H1 (cell line): Measurements from ENCODE around the gene CCDC40. TPM values are rescaled to one million over a fixed set of nuclear protein-coding genes. Genes with fewer than 3 reads are reported as not detected.

Experiments
- CTCF ChIA-PET: fragments of 300-600 bp; sonication (Branson Sonifier 250); formaldehyde crosslinking; loops from one replicate; lab custom pipeline; 2021; ENCODE audit not compliant: partially characterized antibody; lab: Charles Lee
- POLR2A ChIA-PET: fragments of 300-600 bp; sonication (Branson Sonifier 250); formaldehyde crosslinking; loops from one replicate; lab custom pipeline; 2021; ENCODE audit warnings: inconsistent platforms; ENCODE audit not compliant: partially characterized antibody; lab: Charles Lee
- DNase-seq, 2 experiments: peaks; one replicate each; pipeline versions ENCODE4 v3.0.0 to v3.0.0-alpha.2; 2010 to 2022; ENCODE audit warnings: low spot score in 2 of 2, low read depth in 1 of 2, mixed read lengths in 1 of 2
- FAIRE-seq: peaks from 2 replicates; lab custom pipeline; 2011; peaks lifted over from hg19 to GRCh38; lab: Jason Lieb, UNC
- H2AFZ ChIP-seq: 2 replicates; pipeline ENCODE4 v1.8.1; 2012; ENCODE audit warnings: low read length, inconsistent platforms
- H2AK5ac ChIP-seq: 2 replicates; pipeline ENCODE4 v1.6.1; 2013; ENCODE audit warnings: low read depth, low read length
- H2BK120ac ChIP-seq: replicated peaks from 2 replicates; pipeline ENCODE3; 2013; ENCODE audit warnings: low read depth, low read length, inconsistent platforms
- H2BK12ac ChIP-seq: 2 replicates; pipeline ENCODE4 v1.6.1; 2013; ENCODE audit warnings: low read depth, low read length
- H2BK15ac ChIP-seq: 2 replicates; pipeline ENCODE4 v1.6.1; 2013; ENCODE audit warnings: low read length
- H2BK20ac ChIP-seq: 2 replicates; pipeline ENCODE4 v1.6.1; 2013; ENCODE audit warnings: low read length
- H2BK5ac ChIP-seq: 2 replicates; pipeline ENCODE4 v1.6.1; 2013; ENCODE audit warnings: low read depth, low read length
- H3K14ac ChIP-seq: 2 replicates; pipeline ENCODE4 v1.6.1; 2013; ENCODE audit warnings: inconsistent platforms; ENCODE audit not compliant: insufficient read length
- H3K18ac ChIP-seq: 2 replicates; pipeline ENCODE4 v1.6.1; 2013; ENCODE audit warnings: low read length; ENCODE audit errors: extremely low read depth
- H3K23ac ChIP-seq: 2 replicates; pipeline ENCODE4 v1.6.1; 2013; ENCODE audit warnings: inconsistent platforms; ENCODE audit not compliant: insufficient read length
- H3K23me2 ChIP-seq: 2 replicates; pipeline ENCODE4 v1.6.1; 2013; ENCODE audit warnings: low read depth, low read length
- H3K27ac ChIP-seq: 2 replicates; pipeline ENCODE4 v1.6.1; 2011; ENCODE audit warnings: low read depth, low read length, inconsistent platforms
- H3K27me3 ChIP-seq, 4 experiments: replicated peaks in 1 of 4; 1 replicate in 1 of 4; 2 replicates in 3 of 4; pipeline versions ENCODE4 v1.6.1 to v1.8.1; 2011 to 2013; ENCODE audit warnings: low read length in 3 of 4, mild to moderate bottlenecking in 3 of 4, inconsistent platforms in 2 of 4, mixed read lengths in 2 of 4, moderate library complexity in 1 of 4; ENCODE audit not compliant: control insufficient read depth in 3 of 4, insufficient read depth in 3 of 4; ENCODE audit errors: extremely low read depth in 1 of 4
- H3K36me3 ChIP-seq, 4 experiments: 2 replicates each; pipeline versions ENCODE4 v1.6.1 to v1.8.1; 2011 to 2013; ENCODE audit warnings: mild to moderate bottlenecking in 4 of 4, low read length in 3 of 4, moderate library complexity in 2 of 4, control low read depth in 1 of 4, inconsistent platforms in 1 of 4; ENCODE audit not compliant: insufficient read depth in 4 of 4, control insufficient read depth in 2 of 4
- H3K4ac ChIP-seq: replicated peaks from 2 replicates; pipeline ENCODE3; 2013; ENCODE audit warnings: low read length, low read depth, mixed read lengths, inconsistent platforms; ENCODE audit not compliant: insufficient read length
- H3K4me1 ChIP-seq, 4 experiments: replicated peaks in 1 of 4; 1 replicate in 1 of 4; 2 replicates in 3 of 4; pipeline versions ENCODE4 v1.6.1 to v1.8.1; 2011 to 2013; ENCODE audit warnings: low read length in 3 of 4, inconsistent platforms in 2 of 4, mixed read lengths in 1 of 4; ENCODE audit not compliant: insufficient read depth in 4 of 4, control insufficient read depth in 3 of 4
- H3K4me2 ChIP-seq, 2 experiments: 2 replicates each; pipeline versions ENCODE4 v1.6.1 to v1.8.1; 2011 to 2013; ENCODE audit warnings: low read depth in 2 of 2, low read length in 2 of 2, control low read depth in 1 of 2, inconsistent platforms in 1 of 2, mild to moderate bottlenecking in 1 of 2; ENCODE audit not compliant: insufficient read depth in 1 of 2
- H3K4me3 ChIP-seq, 4 experiments: fragments of 200-600, 300-600 bp in 1 of 4; sonication (generic), shearing (Covaris generic), sonication (Bioruptor Twin) in 1 of 4; 2 replicates each; pipeline versions ENCODE4 v1.5.1 to v1.8.1; 2011 to 2016; ENCODE audit warnings: low read length in 4 of 4, low read depth in 3 of 4, control low read depth in 2 of 4, inconsistent platforms in 2 of 4, mild to moderate bottlenecking in 2 of 4, mixed read lengths in 1 of 4, moderate library complexity in 1 of 4; ENCODE audit not compliant: insufficient read depth in 2 of 4; ENCODE audit errors: extremely low read depth in 1 of 4
- H3K56ac ChIP-seq: replicated peaks from 2 replicates; pipeline ENCODE3; 2013; ENCODE audit warnings: low read depth, mild to moderate bottlenecking, mixed read lengths, low read length, inconsistent platforms; ENCODE audit not compliant: insufficient read length
- H3K79me1 ChIP-seq: 2 replicates; pipeline ENCODE4 v1.6.1; 2013; ENCODE audit warnings: low read depth, low read length, control low read depth
- H3K79me2 ChIP-seq, 2 experiments: 2 replicates each; pipeline versions ENCODE4 v1.6.1 to v1.8.1; 2012 to 2013; ENCODE audit warnings: low read length in 2 of 2, mild to moderate bottlenecking in 2 of 2, inconsistent platforms in 1 of 2; ENCODE audit not compliant: insufficient read depth in 2 of 2, control insufficient read depth in 1 of 2
- H3K9ac ChIP-seq, 4 experiments: replicated peaks in 1 of 4; 1 replicate in 1 of 4; 2 replicates in 3 of 4; pipeline versions ENCODE4 v1.6.1 to v1.8.1; 2011 to 2013; ENCODE audit warnings: low read depth in 3 of 4, low read length in 3 of 4, control low read depth in 2 of 4, mild to moderate bottlenecking in 2 of 4, moderate library complexity in 2 of 4, inconsistent platforms in 1 of 4; ENCODE audit errors: extremely low read depth in 1 of 4
- H3K9me3 ChIP-seq, 2 experiments: 2 replicates each; pipeline versions ENCODE4 v1.6.1 to v1.8.1; 2012 to 2013; ENCODE audit warnings: mild to moderate bottlenecking in 2 of 2, moderate library complexity in 2 of 2, control low read depth in 1 of 2, inconsistent platforms in 1 of 2, low read depth in 1 of 2, low read length in 1 of 2, mixed read lengths in 1 of 2; ENCODE audit not compliant: insufficient read depth in 2 of 2
- H4K20me1 ChIP-seq, 2 experiments: replicated peaks in 1 of 2; 2 replicates each; pipeline versions ENCODE3 to v1.8.1; 2011 to 2013; ENCODE audit warnings: inconsistent platforms in 2 of 2, low read length in 2 of 2, mild to moderate bottlenecking in 1 of 2; ENCODE audit not compliant: insufficient read depth in 2 of 2, control insufficient read depth in 1 of 2
- H4K5ac ChIP-seq: 2 replicates; pipeline ENCODE4 v1.6.1; 2013; ENCODE audit warnings: low read length, low read depth, mixed read lengths, inconsistent platforms; ENCODE audit not compliant: insufficient read length
- H4K8ac ChIP-seq: 2 replicates; pipeline ENCODE4 v1.8.0; 2013; ENCODE audit warnings: mild to moderate bottlenecking, moderate library complexity, low read length, inconsistent platforms; ENCODE audit not compliant: insufficient read depth; ENCODE audit errors: extremely low read depth
- H4K91ac ChIP-seq: replicated peaks from 2 replicates; pipeline ENCODE3; 2013; ENCODE audit warnings: low read length, mixed read lengths, inconsistent platforms; ENCODE audit not compliant: insufficient read length
- POU5F1 ChIP-seq: IDR thresholded peaks from 2 replicates; pipeline ENCODE4 v1.6.1; 2011; ENCODE audit warnings: low read depth, mild to moderate bottlenecking, low read length, moderate library complexity
- TEAD4 ChIP-seq: IDR thresholded peaks from 2 replicates; pipeline ENCODE4 v1.6.1; 2012; ENCODE audit warnings: low read depth, low read length, inconsistent platforms, mixed read lengths
- WGBS, 2 experiments: shearing (Covaris generic) in 1 of 2; methylation state at CpG; one replicate each; pipeline versions ENCODE4 v1.1.6 to v1.1.7; 2013 to 2015; ENCODE audit warnings: low lambda C conversion rate in 2 of 2, mixed read lengths in 2 of 2, inconsistent platforms in 1 of 2, low coverage in 1 of 2, missing lambda C conversion rate in 1 of 2; ENCODE audit not compliant: insufficient replicate concordance in 2 of 2, insufficient coverage in 1 of 2, insufficient read length in 1 of 2; ENCODE audit errors: extremely low coverage in 1 of 2, missing lambda C conversion rate in 1 of 2; 5-methylcytosine and 5-hydroxymethylcytosine counted together
- polyA plus RNA-seq, 7 experiments: library from polyadenylated mRNA; depleted of rRNA in 3 of 7; stranded (reverse) in 5 of 7; unstranded in 2 of 7; fragments of >200 nt in 5 of 7; fragments of 200-250 nt in 2 of 7; gene quantifications; 1 replicate in 5 of 7; 2 replicates in 1 of 7; 4 replicates in 1 of 7; pipeline versions ENCODE4 v1.2.1 to v1.2.3, GENCODE V29; 2011 to 2013; ENCODE audit warnings: missing spikeins in 2 of 7, mixed read lengths in 2 of 7
- total RNA-seq: library from RNA; stranded (reverse); fragmentation: NEBNext Ultra II Directional; extraction: Animal tissue kit (Norgen Biotek cat#: 25700); gene quantifications from 2 replicates; pipeline ENCODE4 v1.2.1, GENCODE V29; 2021

CCDC40 gene
- total and polyA plus RNA-seq, 2 of the 8 experiments (the other 6 are each of a cell fraction or from before 2014, with no cell fraction given) = 4.1 to 11.5 TPM

DNA sequence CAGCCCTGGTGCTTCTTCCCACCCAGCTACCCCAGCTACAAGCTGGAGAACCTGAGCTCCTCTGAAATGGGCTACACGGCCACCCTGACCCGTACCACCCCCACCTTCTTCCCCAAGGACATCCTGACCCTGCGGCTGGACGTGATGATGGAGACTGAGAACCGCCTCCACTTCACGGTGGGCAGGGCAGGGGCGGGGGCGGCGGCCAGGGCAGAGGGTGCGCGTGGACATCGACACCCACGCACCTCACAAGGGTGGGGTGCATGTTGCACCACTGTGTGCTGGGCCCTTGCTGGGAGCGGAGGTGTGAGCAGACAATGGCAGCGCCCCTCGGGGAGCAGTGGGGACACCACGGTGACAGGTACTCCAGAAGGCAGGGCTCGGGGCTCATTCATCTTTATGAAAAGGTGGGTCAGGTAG lies 68.5 kb downstream of the CCDC40 start:
- Histone ChIP-seq H3K27ac (no peak overlapping the region), H3K79me2 (no peaks in the 10 kb centered on the region), H3K14ac (no peak overlapping the region), H4K8ac (no peak overlapping the region), H3K9ac (no peak overlapping the region), H3K79me1 (no peaks in the 10 kb centered on the region; the same call in 1 of the 2 replicates), H3K56ac (no peak overlapping the region), H2BK15ac (no peak overlapping the region), H4K20me1 (no peaks in the 10 kb centered on the region), H2BK12ac (no peak overlapping the region), H3K4me3 (no peak overlapping the region), H3K4me1 (peaks cover 0 to 7% (median 1%) of the 10 kb centered on the region in 4 experiments; a peak in 4 of 7 replicates), H2AFZ (no peak overlapping the region), H3K9me3 (no peaks in the 10 kb centered on the region), H3K27me3 (peaks cover 0 to 8% (median 4%) of the 10 kb centered on the region in 4 experiments; a peak in 3 of 7 replicates), H4K5ac (no peak overlapping the region), H3K4me2 (no peak overlapping the region), H3K23me2 (peaks cover 8% of the 10 kb centered on the region; the same call in 1 of the 2 replicates), H3K23ac (no peak overlapping the region), H3K18ac (no peak overlapping the region), H2BK20ac (no peak overlapping the region), H2BK5ac (no peak overlapping the region), H4K91ac (no peak overlapping the region), H3K36me3 (no peaks in the 10 kb centered on the region), H2AK5ac (no peak overlapping the region), H3K4ac (no peak overlapping the region), H2BK120ac (no peak overlapping the region)
- FAIRE-seq (no peak), DNase-seq (no peak)
- TF ChIP-seq POU5F1 (no peak), TEAD4 (no peak)
- WGBS, 2 experiments = 92% methylated on average over 18 of the region's 18 CpGs; no CpG with 5 or more reads in 1 of the 2 experiments
- ChIA-PET POLR2A (interaction anchor here (1.0 to 1.4 kb wide), 2 partner anchors 17 to 111 kb away, joined by 3 to 7 read pairs; no protein-coding TSS in a partner anchor), CTCF (interaction anchor here (0.8 to 6.8 kb wide), 8 partner anchors 10 to 86 kb away, joined by 3 to 43 read pairs (median 4); no protein-coding TSS in a partner anchor)
